ENCODE measurements around the gene ANKRD60. TPM values are rescaled to one million over a fixed set of nuclear protein-coding genes. Genes with fewer than 3 reads are reported as not detected.

Gene ANKRD60
- polyA plus RNA-seq, 2 of the 4 experiments (the other 2 are of a cell fraction) = not detected

DNA sequence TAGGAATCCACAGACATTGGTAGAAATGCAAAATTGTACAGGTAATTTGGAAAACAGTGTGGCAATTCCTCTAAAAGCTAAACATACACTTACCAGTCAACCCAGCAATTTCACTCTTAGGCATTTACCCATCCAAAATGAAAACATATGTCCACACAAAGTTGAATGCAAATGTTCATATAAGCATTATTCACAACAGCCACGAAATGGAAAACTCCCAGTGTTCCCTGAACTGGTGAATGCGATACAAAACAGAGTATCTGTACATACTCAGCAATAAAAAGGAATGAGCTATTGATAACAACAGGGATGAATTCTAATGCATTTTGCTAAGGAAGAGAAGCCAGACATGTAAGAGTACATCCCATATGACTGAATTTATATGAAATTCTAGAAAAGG, 48.7 kb upstream of the ANKRD60 start:
- Histone ChIP-seq H3K27ac (no peak overlapping the region), H3K4me3 (no peak overlapping the region), H3K9me3 (0 out of 3 replicates have a peak, but pooled peaks cover 9% of the 10 kb centered on the region), H3K4me1 (no peaks in the 10 kb centered on the region), H3K4me2 (no peak overlapping the region)
- DNase-seq (ENCODE audit: low read depth in 1 of 2, low spot score in 1 of 2) = no peak
- no peak for ATAC-seq
- CTCF ChIA-PET = interaction anchor here (1.2 to 1.3 kb wide), 2 partner anchors 31 to 43 kb away, joined by 3 read pairs; no protein-coding TSS in a partner anchor
- POLR2A ChIA-PET = no interaction called here
- no peak for FAIRE-seq
- TF ChIP-seq, protein P1, sequence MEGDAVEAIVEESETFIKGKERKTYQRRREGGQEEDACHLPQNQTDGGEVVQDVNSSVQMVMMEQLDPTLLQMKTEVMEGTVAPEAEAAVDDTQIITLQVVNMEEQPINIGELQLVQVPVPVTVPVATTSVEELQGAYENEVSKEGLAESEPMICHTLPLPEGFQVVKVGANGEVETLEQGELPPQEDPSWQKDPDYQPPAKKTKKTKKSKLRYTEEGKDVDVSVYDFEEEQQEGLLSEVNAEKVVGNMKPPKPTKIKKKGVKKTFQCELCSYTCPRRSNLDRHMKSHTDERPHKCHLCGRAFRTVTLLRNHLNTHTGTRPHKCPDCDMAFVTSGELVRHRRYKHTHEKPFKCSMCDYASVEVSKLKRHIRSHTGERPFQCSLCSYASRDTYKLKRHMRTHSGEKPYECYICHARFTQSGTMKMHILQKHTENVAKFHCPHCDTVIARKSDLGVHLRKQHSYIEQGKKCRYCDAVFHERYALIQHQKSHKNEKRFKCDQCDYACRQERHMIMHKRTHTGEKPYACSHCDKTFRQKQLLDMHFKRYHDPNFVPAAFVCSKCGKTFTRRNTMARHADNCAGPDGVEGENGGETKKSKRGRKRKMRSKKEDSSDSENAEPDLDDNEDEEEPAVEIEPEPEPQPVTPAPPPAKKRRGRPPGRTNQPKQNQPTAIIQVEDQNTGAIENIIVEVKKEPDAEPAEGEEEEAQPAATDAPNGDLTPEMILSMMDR (IDR thresholded peaks at IDR 0.05) = no peak
- TF ChIP-seq CHD4 (IDR thresholded peaks at IDR 0.05; ENCODE audit: borderline replicate concordance) (no peak), PHF8 (IDR thresholded peaks at IDR 0.05; ENCODE audit: borderline replicate concordance, low read depth) (no peak), RNF2 (IDR thresholded peaks at IDR 0.05; ENCODE audit: borderline replicate concordance, low read depth) (no peak), CEBPB (IDR thresholded peaks at IDR 0.05) (no peak), TFCP2L1 (CRISPR knock-in tag; IDR thresholded peaks at IDR 0.05) (no peak), ZNF302 (CRISPR knock-in tag; IDR thresholded peaks at IDR 0.05) (no peak), FOSB (CRISPR knock-in tag; IDR thresholded peaks at IDR 0.05) (no peak), NPAS2 (CRISPR knock-in tag; IDR thresholded peaks at IDR 0.05; ENCODE audit: borderline replicate concordance) (no peak), BCL3 (IDR thresholded peaks at IDR 0.05) (no peak), RARB (CRISPR knock-in tag; IDR thresholded peaks at IDR 0.05) (no peak)
- TF ChIP-seq, protein P2, sequence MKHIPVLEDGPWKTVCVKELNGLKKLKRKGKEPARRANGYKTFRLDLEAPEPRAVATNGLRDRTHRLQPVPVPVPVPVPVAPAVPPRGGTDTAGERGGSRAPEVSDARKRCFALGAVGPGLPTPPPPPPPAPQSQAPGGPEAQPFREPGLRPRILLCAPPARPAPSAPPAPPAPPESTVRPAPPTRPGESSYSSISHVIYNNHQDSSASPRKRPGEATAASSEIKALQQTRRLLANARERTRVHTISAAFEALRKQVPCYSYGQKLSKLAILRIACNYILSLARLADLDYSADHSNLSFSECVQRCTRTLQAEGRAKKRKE (CRISPR knock-in tag; IDR thresholded peaks at IDR 0.05; ENCODE audit: low read depth) = no peak
- 87% methylated on average over 2 of the region's 2 CpGs for WGBS (ENCODE audit: missing lambda C conversion rate)

- Histone ChIP-seq H3K4me1 (no peaks in the 10 kb centered on the region), H3K4me2 (no peak overlapping the region), H3K4me3 (no peak overlapping the region), H3K27ac (no peak overlapping the region), H3K9me3 (0 out of 3 replicates have a peak, but pooled peaks cover 9% of the 10 kb centered on the region)
- ATAC-seq (no peak), FAIRE-seq (no peak), DNase-seq (ENCODE audit: low read depth in 1 of 2, low spot score in 1 of 2) (no peak)
- no peak for TF ChIP-seq GATA3 (IDR thresholded peaks at IDR 0.05; ENCODE audit: borderline replicate concordance)
- ChIA-PET POLR2A (no interaction called here), CTCF (no interaction called here)
These were observed 45.9 kb upstream of the ANKRD60 start for GRCh38 chr20:58274384-58274783.

- CTCF ChIA-PET = interaction anchor here (1.0 to 1.4 kb wide), 4 partner anchors 16 to 176 kb away, joined by 3 to 4 read pairs (median 4); no protein-coding TSS in a partner anchor
- TF ChIP-seq, protein P1 (IDR thresholded peaks at IDR 0.05) = no peak
- no peak for TF ChIP-seq TP53 (CRISPR knock-in tag; IDR thresholded peaks at IDR 0.05)
- no peak for TF ChIP-seq PHF8 (IDR thresholded peaks at IDR 0.05; ENCODE audit: borderline replicate concordance, low read depth)
- TF ChIP-seq SREBF2 (IDR thresholded peaks at IDR 0.05) = no peak
- no peak for TF ChIP-seq USF2 (IDR thresholded peaks at IDR 0.05)
- no peak for TF ChIP-seq BHLHE40 (IDR thresholded peaks at IDR 0.05; ENCODE audit: low read depth, low read length)
- no peak for TF ChIP-seq EP300 (IDR thresholded peaks at IDR 0.05)
- no peak for TF ChIP-seq NFE2L2 (conservative IDR thresholded peaks at IDR 0.05; ENCODE audit: low read length)
These were observed 43.3 kb upstream of the ANKRD60 start for GRCh38 chr20:58271606-58272351.

More at GRCh38 chr20:58271606-58272351, 43.3 kb upstream of the ANKRD60 start:
- no peak overlapping the region for H3K4me3 ChIP-seq
- 90% methylated on average over 9 of the region's 9 CpGs for WGBS (ENCODE audit: missing lambda C conversion rate)
- no peaks in the 10 kb centered on the region for H3K4me1 ChIP-seq
- ATAC-seq (no peak), FAIRE-seq (no peak), DNase-seq (ENCODE audit: low read depth in 1 of 2, low spot score in 1 of 2) (no peak)
- no peak overlapping the region for H3K4me2 ChIP-seq
- 0 out of 3 replicates have a peak, but pooled peaks cover 9% of the 10 kb centered on the region for H3K9me3 ChIP-seq
- no peak overlapping the region for H3K27ac ChIP-seq
- POLR2A ChIA-PET = interaction anchor here (0.5 kb wide), 1 partner anchor 383 kb away, joined by 3 read pairs; no protein-coding TSS in a partner anchor

Data from A549 (cell line).